H9 (cell line): Measurements from ENCODE around the gene KCNG1. TPM values are rescaled to one million over a fixed set of nuclear protein-coding genes. Genes with fewer than 3 reads are reported as not detected.

ENCODE experiments used
- DNase-seq: peaks from one replicate; pipeline ENCODE4 v3.0.0-alpha.2; 2017
- H2AFZ ChIP-seq: one replicate; pipeline ENCODE4 v1.6.1; 2013; ENCODE audit warnings: mild to moderate bottlenecking, low read length, control low read depth, moderate library complexity
- H2AK5ac ChIP-seq: 2 replicates; pipeline ENCODE4 v1.6.1; 2013; ENCODE audit warnings: low read length, control low read depth, mixed read lengths; ENCODE audit not compliant: insufficient read length
- H2BK120ac ChIP-seq: one replicate; pipeline ENCODE4 v1.6.1; 2013; ENCODE audit warnings: low read depth, mild to moderate bottlenecking, low read length, control low read depth, inconsistent platforms; ENCODE audit not compliant: poor library complexity, severe bottlenecking
- H2BK12ac ChIP-seq: 2 replicates; pipeline ENCODE4 v1.6.1; 2013; ENCODE audit warnings: low read length, control low read depth, mixed read lengths, low read depth; ENCODE audit not compliant: insufficient read length
- H2BK15ac ChIP-seq: 2 replicates; pipeline ENCODE4 v1.6.1; 2013; ENCODE audit warnings: low read depth, low read length, control low read depth
- H2BK20ac ChIP-seq: one replicate; pipeline ENCODE4 v1.6.1; 2013; ENCODE audit warnings: low read depth, mild to moderate bottlenecking, low read length, control low read depth, inconsistent platforms; ENCODE audit not compliant: poor library complexity, severe bottlenecking
- H2BK5ac ChIP-seq: 2 replicates; pipeline ENCODE4 v1.6.1; 2013; ENCODE audit warnings: low read length, control low read depth, mixed read lengths; ENCODE audit not compliant: insufficient read length
- H3K14ac ChIP-seq: 2 replicates; pipeline ENCODE4 v1.6.1; 2013; ENCODE audit warnings: low read length, control low read depth; ENCODE audit not compliant: insufficient read depth
- H3K18ac ChIP-seq: 2 replicates; pipeline ENCODE4 v1.6.1; 2013; ENCODE audit warnings: low read depth, mild to moderate bottlenecking, mixed read lengths, low read length, control low read depth; ENCODE audit not compliant: insufficient read length
- H3K23ac ChIP-seq: 2 replicates; pipeline ENCODE4 v1.6.1; 2013; ENCODE audit warnings: low read length, control low read depth, mixed read lengths, low read depth; ENCODE audit not compliant: insufficient read length
- H3K23me2 ChIP-seq: 2 replicates; pipeline ENCODE4 v1.6.1; 2013; ENCODE audit warnings: low read depth, mild to moderate bottlenecking, mixed read lengths, low read length, control low read depth; ENCODE audit not compliant: insufficient read length, poor library complexity, severe bottlenecking
- H3K27ac ChIP-seq: 2 replicates; pipeline ENCODE4 v1.5.1; 2013; ENCODE audit warnings: low read length, control low read depth, mixed read lengths, low read depth; ENCODE audit not compliant: insufficient read length
- H3K27me3 ChIP-seq: 2 replicates; pipeline ENCODE4 v1.6.1; 2013; ENCODE audit warnings: low read length, control low read depth, inconsistent platforms; ENCODE audit not compliant: insufficient read depth
- H3K4ac ChIP-seq: 2 replicates; pipeline ENCODE4 v1.6.1; 2013; ENCODE audit warnings: low read depth, mild to moderate bottlenecking, control low read depth, inconsistent platforms, low read length, moderate library complexity
- H3K4me1 ChIP-seq: 2 replicates; pipeline ENCODE4 v1.6.1; 2013; ENCODE audit warnings: low read length, control low read depth, inconsistent platforms; ENCODE audit not compliant: insufficient read depth
- H3K4me2 ChIP-seq: 2 replicates; pipeline ENCODE4 v1.6.1; 2013; ENCODE audit warnings: low read length, control low read depth, mixed read lengths; ENCODE audit not compliant: insufficient read length, insufficient read depth
- H3K56ac ChIP-seq: 2 replicates; pipeline ENCODE4 v1.6.1; 2013; ENCODE audit warnings: low read depth, mild to moderate bottlenecking, mixed read lengths, low read length, control low read depth; ENCODE audit not compliant: insufficient read length
- H3K79me1 ChIP-seq: 2 replicates; pipeline ENCODE4 v1.6.1; 2013; ENCODE audit warnings: low read depth, mild to moderate bottlenecking, moderate library complexity, low read length, control low read depth, inconsistent platforms; ENCODE audit not compliant: insufficient read depth, poor library complexity, severe bottlenecking
- H3K79me2 ChIP-seq: 2 replicates; pipeline ENCODE4 v1.6.1; 2013; ENCODE audit warnings: low read length, control low read depth, inconsistent platforms; ENCODE audit not compliant: insufficient read depth
- H3K9ac ChIP-seq: 2 replicates; pipeline ENCODE4 v1.6.1; 2013; ENCODE audit warnings: low read length, control low read depth, mixed read lengths; ENCODE audit not compliant: insufficient read length; ENCODE audit errors: extremely low read depth
- H3K9me3 ChIP-seq: one replicate; pipeline ENCODE4 v1.6.1; 2013; ENCODE audit warnings: low read depth, low read length, inconsistent platforms; ENCODE audit not compliant: control insufficient read depth
- H3T11ph ChIP-seq: one replicate; pipeline ENCODE4 v1.6.1; 2013; ENCODE audit warnings: mild to moderate bottlenecking, low read length, control low read depth, inconsistent platforms
- H4K20me1 ChIP-seq: one replicate; pipeline ENCODE4 v1.6.1; 2013; ENCODE audit not compliant: control insufficient read depth, insufficient read length, insufficient read depth
- H4K5ac ChIP-seq: 2 replicates; pipeline ENCODE4 v1.6.1; 2013; ENCODE audit warnings: low read depth, mild to moderate bottlenecking, mixed read lengths, low read length, control low read depth; ENCODE audit not compliant: insufficient read length
- H4K8ac ChIP-seq: replicated peaks from 2 replicates; pipeline ENCODE4 v1.6.1; 2013; ENCODE audit warnings: low read length, control low read depth, mixed read lengths, low read depth; ENCODE audit not compliant: insufficient read length
- H4K91ac ChIP-seq: 2 replicates; pipeline ENCODE4 v1.6.1; 2013; ENCODE audit warnings: low read depth, mild to moderate bottlenecking, moderate library complexity, mixed read lengths, low read length, control low read depth; ENCODE audit not compliant: insufficient read length
- H3K27ac Mint-ChIP-seq, 3 experiments: 2 replicates in 2 of 3; 3 replicates in 1 of 3; pipeline ENCODE4 v1.8.0; 2020 to 2021; ENCODE audit warnings: mixed read lengths in 3 of 3, mild to moderate bottlenecking in 1 of 3, moderate library complexity in 1 of 3
- H3K27me3 Mint-ChIP-seq: 2 replicates; pipeline ENCODE4 v1.8.0; 2021; ENCODE audit warnings: low read depth, mild to moderate bottlenecking, moderate library complexity, mixed read lengths
- H3K36me3 Mint-ChIP-seq, 3 experiments: 2 replicates in 2 of 3; 3 replicates in 1 of 3; pipeline ENCODE4 v1.8.0; 2020 to 2021; ENCODE audit warnings: low read depth in 3 of 3, mixed read lengths in 3 of 3; ENCODE audit not compliant: insufficient read depth in 1 of 3
- H3K4me1 Mint-ChIP-seq, 2 experiments: 2 replicates each; pipeline ENCODE4 v1.8.0; 2020; ENCODE audit warnings: mixed read lengths in 2 of 2
- H3K4me3 Mint-ChIP-seq, 2 experiments: 2 replicates in 1 of 2; 3 replicates in 1 of 2; pipeline ENCODE4 v1.8.0; 2020 to 2021; ENCODE audit warnings: mild to moderate bottlenecking in 2 of 2, mixed read lengths in 2 of 2, moderate library complexity in 1 of 2
- H3K9me3 Mint-ChIP-seq, 2 experiments: 2 replicates in 1 of 2; 3 replicates in 1 of 2; pipeline ENCODE4 v1.8.0; 2020; ENCODE audit warnings: mild to moderate bottlenecking in 2 of 2, mixed read lengths in 2 of 2, moderate library complexity in 1 of 2
- WGBS: extraction: QIAGEN DNeasy Blood & Tissue Kit; methylation state at CpG from one replicate; pipeline ENCODE4 v1.1.7; 2013; ENCODE audit warnings: missing lambda C conversion rate, low lambda C conversion rate, mixed read lengths; ENCODE audit not compliant: insufficient read length; ENCODE audit errors: extremely low coverage; 5-methylcytosine and 5-hydroxymethylcytosine counted together
- total RNA-seq: library from RNA; stranded (reverse); gene quantifications from 2 replicates; pipeline ENCODE4 v1.2.1, GENCODE V29; 2021
- TF ChIP-seq, protein P1 (sequence below): fragments of 200-600 bp; sonication (generic); conservative IDR thresholded peaks from 3 replicates; pipeline ENCODE4 v1.8.0; 2021; ENCODE audit warnings: antibody characterized with exemption, mild to moderate bottlenecking

The KCNG1 gene
- total RNA-seq, 1 experiment from 2014 or later, result 13.2 TPM

GRCh38 chr20:50992733-50993457 is 30.0 kb downstream of the KCNG1 start:
- Histone ChIP-seq H3K4me1 (no peaks in the 10 kb centered on the region), H3K27me3 (no peaks in the 10 kb centered on the region), H3K23ac (no peak overlapping the region), H2BK5ac (no peak overlapping the region), H4K8ac (no peak overlapping the region), H3K23me2 (no peaks in the 10 kb centered on the region), H3K79me1 (no peaks in the 10 kb centered on the region), H3K9ac (no peak overlapping the region), H3T11ph (no peak overlapping the region), H3K56ac (no peak overlapping the region), H2BK120ac (no peak overlapping the region), H3K79me2 (no peaks in the 10 kb centered on the region), H2BK12ac (no peak overlapping the region), H4K20me1 (no peaks in the 10 kb centered on the region), H2AK5ac (no peak overlapping the region), H4K91ac (no peak overlapping the region), H2AFZ (no peak overlapping the region), H2BK15ac (no peak overlapping the region), H3K14ac (no peak overlapping the region), H2BK20ac (no peak overlapping the region), H3K27ac (peak overlapping the region; percentile 40), H3K4ac (no peak overlapping the region), H3K4me2 (peak overlapping the region; percentile 8), H4K5ac (no peak overlapping the region), H3K9me3 (no peaks in the 10 kb centered on the region), H3K18ac (peak overlapping the region; percentile 13)
- Mint-ChIP-seq H3K27ac (peak overlapping the region; percentile 95 to 99 (median 98)), H3K27me3 (peaks cover 16% of the 10 kb centered on the region), H3K36me3 (no peaks in the 10 kb centered on the region), H3K9me3 (peaks cover 0 to 4% of the 10 kb centered on the region in 2 experiments; a peak in 1 of 5 replicates), H3K4me1 (peaks cover 31 to 43% of the 10 kb centered on the region in 2 experiments), H3K4me3 (peak overlapping the region; percentile 51 to 53)
- TF ChIP-seq, protein P1, sequence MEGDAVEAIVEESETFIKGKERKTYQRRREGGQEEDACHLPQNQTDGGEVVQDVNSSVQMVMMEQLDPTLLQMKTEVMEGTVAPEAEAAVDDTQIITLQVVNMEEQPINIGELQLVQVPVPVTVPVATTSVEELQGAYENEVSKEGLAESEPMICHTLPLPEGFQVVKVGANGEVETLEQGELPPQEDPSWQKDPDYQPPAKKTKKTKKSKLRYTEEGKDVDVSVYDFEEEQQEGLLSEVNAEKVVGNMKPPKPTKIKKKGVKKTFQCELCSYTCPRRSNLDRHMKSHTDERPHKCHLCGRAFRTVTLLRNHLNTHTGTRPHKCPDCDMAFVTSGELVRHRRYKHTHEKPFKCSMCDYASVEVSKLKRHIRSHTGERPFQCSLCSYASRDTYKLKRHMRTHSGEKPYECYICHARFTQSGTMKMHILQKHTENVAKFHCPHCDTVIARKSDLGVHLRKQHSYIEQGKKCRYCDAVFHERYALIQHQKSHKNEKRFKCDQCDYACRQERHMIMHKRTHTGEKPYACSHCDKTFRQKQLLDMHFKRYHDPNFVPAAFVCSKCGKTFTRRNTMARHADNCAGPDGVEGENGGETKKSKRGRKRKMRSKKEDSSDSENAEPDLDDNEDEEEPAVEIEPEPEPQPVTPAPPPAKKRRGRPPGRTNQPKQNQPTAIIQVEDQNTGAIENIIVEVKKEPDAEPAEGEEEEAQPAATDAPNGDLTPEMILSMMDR, result peak; percentile 95
- peak; percentile 94 for DNase-seq
- no CpG with 5 or more reads among the region's 13 CpGs for WGBS
